IMR-90 (cell line): Measurements from ENCODE around the gene PIAS1. TPM values are rescaled to one million over a fixed set of nuclear protein-coding genes. Genes with fewer than 3 reads are reported as not detected.
"Not testable (repeated sequence)": the region's sequence is repeated elsewhere in the genome, so short reads cannot be mapped to it uniquely, and the experiment has no call there.

Experiments
- ATAC-seq: fragments of 200-7000 bp; cut with Tn5 transposase; 2 replicates; pipeline ENCODE4 v1.9.1; 2020; ENCODE audit warnings: low read depth, mild to moderate bottlenecking, moderate library complexity
- BruUV-seq: library from RNA; stranded (reverse); fragments of 400-500 nt; replicated peaks from 2 replicates; lab custom pipeline; 2021; lab: Mats Ljungman, UMichigan
- CTCF ChIA-PET: fragments of 300-600 bp; formaldehyde crosslinking; extraction: SDS; loops from one replicate; lab custom pipeline; 2021; ENCODE audit warnings: antibody characterized with exemption; lab: Yijun Ruan, JAX
- POLR2A ChIA-PET: fragments of 300-600 bp; sonication (Branson Sonifier 250); formaldehyde crosslinking; loops from one replicate; lab custom pipeline; 2022; ENCODE audit warnings: antibody characterized with exemption; ENCODE audit not compliant: unreplicated experiment; lab: Charles Lee
- DNase-seq: peaks from one replicate; pipeline ENCODE4 v3.0.0; 2013
- H2AFZ ChIP-seq: replicated peaks from 2 replicates; pipeline ENCODE3; 2013; ENCODE audit warnings: low read length, mild to moderate bottlenecking; ENCODE audit not compliant: poor library complexity
- H2AK5ac ChIP-seq: 2 replicates; pipeline ENCODE4 v1.6.1; 2013; ENCODE audit warnings: low read depth, low read length, inconsistent platforms
- H2AK9ac ChIP-seq: replicated peaks from 2 replicates; pipeline ENCODE3; 2013; ENCODE audit warnings: mild to moderate bottlenecking, low read depth, low read length, moderate library complexity; ENCODE audit not compliant: poor library complexity
- H2BK120ac ChIP-seq: 2 replicates; pipeline ENCODE4 v1.6.1; 2013; ENCODE audit warnings: low read depth, low read length, inconsistent platforms
- H2BK15ac ChIP-seq: 3 replicates; pipeline ENCODE4 v1.6.1; 2013; ENCODE audit warnings: low read depth, low read length, inconsistent platforms
- H2BK20ac ChIP-seq: 2 replicates; pipeline ENCODE4 v1.6.1; 2013; ENCODE audit warnings: low read depth, mild to moderate bottlenecking, inconsistent platforms, low read length, moderate library complexity
- H2BK5ac ChIP-seq: 2 replicates; pipeline ENCODE4 v1.6.1; 2013; ENCODE audit warnings: mild to moderate bottlenecking, low read depth, low read length, inconsistent platforms; ENCODE audit not compliant: poor library complexity, severe bottlenecking
- H3K14ac ChIP-seq: replicated peaks from 2 replicates; pipeline ENCODE4 v1.6.1; 2013; ENCODE audit warnings: low read depth, low read length, inconsistent platforms
- H3K18ac ChIP-seq: 2 replicates; pipeline ENCODE4 v1.6.1; 2013; ENCODE audit warnings: low read depth, low read length, control low read depth
- H3K23ac ChIP-seq: 2 replicates; pipeline ENCODE4 v1.6.1; 2013; ENCODE audit warnings: low read depth, low read length, inconsistent platforms
- H3K27ac ChIP-seq: 2 replicates; pipeline ENCODE4 v1.5.1; 2013; ENCODE audit warnings: mild to moderate bottlenecking, control low read depth, low read length; ENCODE audit not compliant: insufficient read depth
- H3K27me3 ChIP-seq: 2 replicates; pipeline ENCODE4 v1.6.1; 2013; ENCODE audit warnings: low read length; ENCODE audit not compliant: control insufficient read depth, insufficient read depth
- H3K36me3 ChIP-seq: 2 replicates; pipeline ENCODE4 v1.6.1; 2013; ENCODE audit warnings: low read length, mixed read lengths; ENCODE audit not compliant: control insufficient read depth, insufficient read depth
- H3K4ac ChIP-seq: 2 replicates; pipeline ENCODE4 v1.6.1; 2013; ENCODE audit warnings: low read depth, low read length, inconsistent platforms
- H3K4me1 ChIP-seq: 2 replicates; pipeline ENCODE4 v1.6.1; 2013; ENCODE audit warnings: low read length, mixed read lengths; ENCODE audit not compliant: control insufficient read depth, insufficient read depth
- H3K4me2 ChIP-seq: 2 replicates; pipeline ENCODE4 v1.6.1; 2013; ENCODE audit warnings: low read depth, mild to moderate bottlenecking, control low read depth, low read length, moderate library complexity
- H3K4me3 ChIP-seq: 2 replicates; pipeline ENCODE4 v1.5.1; 2013; ENCODE audit warnings: low read depth, mild to moderate bottlenecking, control low read depth, low read length, moderate library complexity; ENCODE audit not compliant: insufficient read depth
- H3K56ac ChIP-seq: 2 replicates; pipeline ENCODE4 v1.6.1; 2013; ENCODE audit warnings: low read length, inconsistent platforms; ENCODE audit not compliant: insufficient read depth; ENCODE audit errors: extremely low read depth
- H3K79me1 ChIP-seq, 2 experiments: 2 replicates each; pipeline ENCODE4 v1.6.1; 2013; ENCODE audit warnings: low read length in 2 of 2, inconsistent platforms in 1 of 2, low read depth in 1 of 2
- H3K9ac ChIP-seq: 2 replicates; pipeline ENCODE4 v1.6.1; 2013; ENCODE audit warnings: low read depth, low read length, control low read depth
- H3K9me1 ChIP-seq: 2 replicates; pipeline ENCODE4 v1.6.1; 2013; ENCODE audit warnings: low read length, inconsistent platforms; ENCODE audit not compliant: insufficient read depth
- H3K9me3 ChIP-seq: 2 replicates; pipeline ENCODE4 v1.6.1; 2013; ENCODE audit warnings: low read length; ENCODE audit not compliant: control insufficient read depth, insufficient read depth
- H4K20me1 ChIP-seq: 2 replicates; pipeline ENCODE4 v1.6.1; 2013; ENCODE audit warnings: low read length, inconsistent platforms; ENCODE audit not compliant: insufficient read depth
- H4K5ac ChIP-seq: 2 replicates; pipeline ENCODE4 v1.6.1; 2013; ENCODE audit warnings: mild to moderate bottlenecking, low read depth, low read length, control low read depth
- H4K8ac ChIP-seq, 2 experiments: 2 replicates each; pipeline ENCODE4 v1.6.1; 2013; ENCODE audit warnings: low read depth in 2 of 2, low read length in 2 of 2, control low read depth in 1 of 2, inconsistent platforms in 1 of 2
- H4K91ac ChIP-seq: 2 replicates; pipeline ENCODE4 v1.6.1; 2013; ENCODE audit warnings: low read depth, low read length, inconsistent platforms; ENCODE audit not compliant: insufficient read depth
- MXI1 ChIP-seq: IDR thresholded peaks from 2 replicates; pipeline ENCODE4 v1.6.1; 2012; ENCODE audit warnings: low read depth, mild to moderate bottlenecking, low read length, moderate library complexity, borderline replicate concordance
- WGBS, 2 experiments: methylation state at CpG; one replicate each; pipeline versions ENCODE4 v1.1.5 to v1.1.7; 2013; ENCODE audit warnings: missing lambda C conversion rate in 2 of 2; ENCODE audit not compliant: insufficient read length in 1 of 2; ENCODE audit errors: extremely low coverage in 2 of 2; 5-methylcytosine and 5-hydroxymethylcytosine counted together
- dilution Hi-C: fragments of 300-500 bp; cut with HindIII; formaldehyde crosslinking; loops from one replicate; pipeline ENCODE4 v1.14.3; 2018; ENCODE audit warnings: low sequenced_read_pairs; ENCODE audit not compliant: unreplicated experiment
- in situ Hi-C: fragments of 300-500 bp; cut with MboI; formaldehyde crosslinking; loops from 3 replicates; pipeline ENCODE4 v1.14.3; 2019; ENCODE audit warnings: low sequenced_read_pairs, inconsistent platforms, mixed read lengths
- intact Hi-C: fragments of 100-400 bp; cut with micrococcal nuclease; formaldehyde crosslinking; loops from 2 replicates; pipeline ENCODE4 v1.10.0; 2022
- polyA plus RNA-seq, 3 experiments: library from polyadenylated mRNA; depleted of rRNA; stranded (reverse); fragments of >200 nt; gene quantifications; 2 replicates each; pipeline ENCODE4 v1.2.3, GENCODE V29; 2012; ENCODE audit warnings: low replicate concordance in 1 of 3
- total RNA-seq: library from RNA; depleted of rRNA; stranded (reverse); fragments of >200 nt; gene quantifications from 2 replicates; pipeline ENCODE4 v1.2.3, GENCODE V29; 2012
- TF ChIP-seq, protein P1 (sequence below): fragments of 150-350 bp; IDR thresholded peaks from 2 replicates; pipeline ENCODE4 v1.6.1; 2016; ENCODE audit warnings: low read depth, mild to moderate bottlenecking, low read length, moderate library complexity, borderline replicate concordance
- TF ChIP-seq, protein P2 (sequence below): conservative IDR thresholded peaks from 2 replicates; pipeline ENCODE4 v1.5.1; 2012; ENCODE audit warnings: mild to moderate bottlenecking, low read depth, low read length, improper control_type of control experiment

Gene PIAS1
- total and polyA plus RNA-seq, 2 of the 4 experiments (the other 2 are of a cell fraction), result 20.0 to 63.6 TPM

DNA sequence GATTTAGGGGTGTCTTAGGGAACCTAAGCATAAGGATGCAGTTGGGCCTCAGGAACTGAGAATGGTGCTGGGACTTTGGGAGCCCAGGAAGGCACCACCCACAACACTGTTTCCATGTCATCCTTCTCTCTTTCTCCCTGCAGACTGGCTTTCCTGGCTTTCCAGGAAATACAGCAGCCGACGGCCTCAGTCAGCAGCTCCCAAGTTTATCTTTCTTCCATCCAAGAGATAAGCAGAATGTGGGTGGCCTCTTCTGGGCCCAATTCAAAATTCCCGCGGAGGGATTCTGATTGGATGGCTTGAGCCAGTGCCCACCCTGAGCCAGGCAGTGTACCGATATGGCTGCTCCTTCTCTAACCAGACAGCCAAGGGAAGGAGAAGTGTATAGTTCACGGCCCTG, 179.9 kb downstream of the PIAS1 start:
- Histone ChIP-seq H3K9me1 (peaks cover 6% of the 10 kb centered on the region), H3K36me3 (no peaks in the 10 kb centered on the region), H4K8ac (peak overlapping the region in 1 of 2 experiments; percentile 82; a peak in 2 of 4 replicates), H3K4me3 (no peak overlapping the region), H3K18ac (no peak overlapping the region), H4K91ac (peak overlapping the region; percentile 18; the same call in 1 of the 2 replicates), H3K9me3 (no peaks in the 10 kb centered on the region), H2BK15ac (no peak overlapping the region; the same call in 2 of the 3 replicates), H3K56ac (no peak overlapping the region; the same call in 1 of the 2 replicates), H3K9ac (no peak overlapping the region), H2AFZ (peak overlapping the region; percentile 68), H2BK20ac (no peak overlapping the region), H3K27me3 (no peaks in the 10 kb centered on the region), H2BK5ac (no peak overlapping the region), H3K4me1 (no peaks in the 10 kb centered on the region), H2BK120ac (peak overlapping the region; percentile 16), H3K79me1 (peaks cover 0 to under 1% of the 10 kb centered on the region in 2 experiments; a peak in 1 of 4 replicates), H3K4me2 (peak overlapping the region; percentile 23), H3K4ac (no peak overlapping the region), H3K27ac (no peak overlapping the region), H3K14ac (peak overlapping the region; percentile 63; the same call in 1 of the 2 replicates), H4K20me1 (no peaks in the 10 kb centered on the region), H2AK9ac (peak overlapping the region; percentile 71), H2AK5ac (no peak overlapping the region), H4K5ac (no peak overlapping the region), H3K23ac (no peak overlapping the region)
- ChIA-PET POLR2A (no interaction called here), CTCF (no interaction called here)
- BruUV-seq, result no TSS peak
- intact Hi-C loops (no loop called here), in situ Hi-C loops (no loop called here), dilution Hi-C loops (no loop called here)
- TF ChIP-seq MXI1, result peak; percentile 35; the same call in 1 of the 2 replicates
- TF ChIP-seq, protein P1, sequence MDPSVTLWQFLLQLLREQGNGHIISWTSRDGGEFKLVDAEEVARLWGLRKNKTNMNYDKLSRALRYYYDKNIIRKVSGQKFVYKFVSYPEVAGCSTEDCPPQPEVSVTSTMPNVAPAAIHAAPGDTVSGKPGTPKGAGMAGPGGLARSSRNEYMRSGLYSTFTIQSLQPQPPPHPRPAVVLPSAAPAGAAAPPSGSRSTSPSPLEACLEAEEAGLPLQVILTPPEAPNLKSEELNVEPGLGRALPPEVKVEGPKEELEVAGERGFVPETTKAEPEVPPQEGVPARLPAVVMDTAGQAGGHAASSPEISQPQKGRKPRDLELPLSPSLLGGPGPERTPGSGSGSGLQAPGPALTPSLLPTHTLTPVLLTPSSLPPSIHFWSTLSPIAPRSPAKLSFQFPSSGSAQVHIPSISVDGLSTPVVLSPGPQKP, result no peak
- TF ChIP-seq, protein P2, sequence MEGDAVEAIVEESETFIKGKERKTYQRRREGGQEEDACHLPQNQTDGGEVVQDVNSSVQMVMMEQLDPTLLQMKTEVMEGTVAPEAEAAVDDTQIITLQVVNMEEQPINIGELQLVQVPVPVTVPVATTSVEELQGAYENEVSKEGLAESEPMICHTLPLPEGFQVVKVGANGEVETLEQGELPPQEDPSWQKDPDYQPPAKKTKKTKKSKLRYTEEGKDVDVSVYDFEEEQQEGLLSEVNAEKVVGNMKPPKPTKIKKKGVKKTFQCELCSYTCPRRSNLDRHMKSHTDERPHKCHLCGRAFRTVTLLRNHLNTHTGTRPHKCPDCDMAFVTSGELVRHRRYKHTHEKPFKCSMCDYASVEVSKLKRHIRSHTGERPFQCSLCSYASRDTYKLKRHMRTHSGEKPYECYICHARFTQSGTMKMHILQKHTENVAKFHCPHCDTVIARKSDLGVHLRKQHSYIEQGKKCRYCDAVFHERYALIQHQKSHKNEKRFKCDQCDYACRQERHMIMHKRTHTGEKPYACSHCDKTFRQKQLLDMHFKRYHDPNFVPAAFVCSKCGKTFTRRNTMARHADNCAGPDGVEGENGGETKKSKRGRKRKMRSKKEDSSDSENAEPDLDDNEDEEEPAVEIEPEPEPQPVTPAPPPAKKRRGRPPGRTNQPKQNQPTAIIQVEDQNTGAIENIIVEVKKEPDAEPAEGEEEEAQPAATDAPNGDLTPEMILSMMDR, result no peak
- no CpG with 5 or more reads among the region's 6 CpGs for WGBS, 2 experiments
- peak; percentile 12; the same call in 1 of the 2 replicates for ATAC-seq
- peak; percentile 33 for DNase-seq

DNA sequence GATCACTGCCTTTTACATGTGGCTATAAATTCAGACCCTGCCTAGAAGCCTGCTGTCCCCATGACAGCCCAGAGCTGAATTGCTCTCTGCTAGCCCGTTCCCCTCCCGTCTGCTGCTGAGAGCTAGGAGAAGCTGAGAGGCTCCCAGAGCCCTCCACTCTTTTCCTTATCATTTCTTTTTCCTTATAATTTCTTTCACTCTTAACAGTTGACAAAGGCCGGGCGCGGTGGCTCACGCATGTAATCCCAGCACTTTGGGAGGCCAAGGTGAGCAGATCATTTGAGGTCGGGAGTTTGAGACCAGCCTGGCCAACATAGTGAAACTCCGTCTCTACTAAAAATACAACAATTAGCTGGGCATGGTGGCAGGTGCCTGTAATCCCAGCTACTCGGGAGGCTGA, 180.4 kb downstream of the PIAS1 start:
- H2AK5ac ChIP-seq, H3K9me3 ChIP-seq, H3K4me1 ChIP-seq, H3K4ac ChIP-seq, intact Hi-C loops, dilution Hi-C loops, ATAC-seq, DNase-seq, BruUV-seq, H4K5ac ChIP-seq, H3K27ac ChIP-seq, H2BK15ac ChIP-seq, H3K4me3 ChIP-seq, H2BK5ac ChIP-seq, H3K9ac ChIP-seq, H3K23ac ChIP-seq, H3K79me1 ChIP-seq, H3K9me1 ChIP-seq, H3K27me3 ChIP-seq, H3K36me3 ChIP-seq, H4K20me1 ChIP-seq, H3K56ac ChIP-seq, in situ Hi-C loops, H3K18ac ChIP-seq, POLR2A ChIA-PET, H2BK20ac ChIP-seq: not testable (repeated sequence)
- peak overlapping the region; percentile 16 for H2BK120ac ChIP-seq
- peak overlapping the region; percentile 18; the same call in 1 of the 2 replicates for H4K91ac ChIP-seq
- no CpG with 5 or more reads among the region's 9 CpGs for WGBS, 2 experiments
- H2AK9ac ChIP-seq, result peak overlapping the region; percentile 71
- peak overlapping the region; percentile 63; the same call in 1 of the 2 replicates for H3K14ac ChIP-seq
- CTCF ChIA-PET, result interaction anchor here (2.0 kb wide), 1 partner anchor 18 kb away, joined by 6 read pairs; no protein-coding TSS in a partner anchor
- peak overlapping the region; percentile 23 for H3K4me2 ChIP-seq
- H2AFZ ChIP-seq, result peak overlapping the region; percentile 68
- peak overlapping the region in 1 of 2 experiments; percentile 82; a peak in 2 of 4 replicates for H4K8ac ChIP-seq
